HEK293T (cell line): Measurements from ENCODE around the gene DLG2.

Experiments
- CTCF ChIA-PET: fragments of 350-600 bp; formaldehyde crosslinking; extraction: SDS; loops from one replicate; lab custom pipeline; 2021; ENCODE audit warnings: antibody characterized with exemption, inconsistent platforms; lab: Yijun Ruan, JAX
- POLR2A ChIA-PET: fragments of 350-600 bp; formaldehyde crosslinking; extraction: SDS; loops from one replicate; lab custom pipeline; 2020; ENCODE audit warnings: antibody characterized with exemption, inconsistent platforms; lab: Yijun Ruan, JAX
- DNase-seq: peaks from one replicate; pipeline ENCODE4 v3.0.0; 2012; ENCODE audit warnings: mixed read lengths; ENCODE audit errors: extremely low spot score
- ARNT ChIP-seq: fragments of 450-650 bp; IDR thresholded peaks from 2 replicates; pipeline ENCODE4 v1.6.1; 2017; ENCODE audit warnings: mild to moderate bottlenecking
- BHLHE40 ChIP-seq: fragments of 450-650 bp; IDR thresholded peaks from 2 replicates; pipeline ENCODE4 v1.6.1; 2016; ENCODE audit warnings: mild to moderate bottlenecking, moderate library complexity, borderline replicate concordance
- CTBP1 ChIP-seq: fragments of 450-650 bp; IDR thresholded peaks from 2 replicates; pipeline ENCODE4 v1.6.1; 2016; ENCODE audit warnings: borderline replicate concordance
- ELF4 ChIP-seq: fragments of 450-650 bp; IDR thresholded peaks from 2 replicates; pipeline ENCODE4 v1.6.1; 2017; ENCODE audit warnings: antibody characterized with exemption
- FOXA1 ChIP-seq: fragments of 450-650 bp; IDR thresholded peaks from 2 replicates; pipeline ENCODE4 v1.6.1; 2016; ENCODE audit warnings: mild to moderate bottlenecking
- FOXK2 ChIP-seq: fragments of 450-650 bp; IDR thresholded peaks from 2 replicates; pipeline ENCODE4 v1.6.1; 2016; ENCODE audit warnings: mild to moderate bottlenecking
- FOXM1 ChIP-seq: fragments of 450-650 bp; IDR thresholded peaks from 2 replicates; pipeline ENCODE4 v1.6.1; 2017; ENCODE audit warnings: mild to moderate bottlenecking, borderline replicate concordance
- HDGF ChIP-seq: fragments of 450-650 bp; IDR thresholded peaks from 2 replicates; pipeline ENCODE4 v1.6.1; 2017; ENCODE audit warnings: antibody characterized with exemption, borderline replicate concordance
- L3MBTL2 ChIP-seq: fragments of 450-650 bp; conservative IDR thresholded peaks from 2 replicates; pipeline ENCODE4 v1.6.1; 2016; ENCODE audit warnings: mild to moderate bottlenecking
- LEF1 ChIP-seq: fragments of 450-650 bp; IDR thresholded peaks from 2 replicates; pipeline ENCODE4 v1.6.1; 2017; ENCODE audit warnings: mild to moderate bottlenecking, borderline replicate concordance
- NFRKB ChIP-seq: fragments of 450-650 bp; IDR thresholded peaks from 2 replicates; pipeline ENCODE4 v1.6.1; 2016; ENCODE audit warnings: mild to moderate bottlenecking, moderate library complexity
- SP1 ChIP-seq: fragments of 450-650 bp; IDR thresholded peaks from 2 replicates; pipeline ENCODE4 v1.6.1; 2017
- SUZ12 ChIP-seq: fragments of 450-650 bp; IDR thresholded peaks from 2 replicates; pipeline ENCODE4 v1.6.1; 2016; ENCODE audit warnings: mild to moderate bottlenecking
- TARDBP ChIP-seq: fragments of 450-650 bp; IDR thresholded peaks from 2 replicates; pipeline ENCODE4 v1.6.1; 2016
- ZNF384 ChIP-seq: fragments of 450-650 bp; IDR thresholded peaks from 2 replicates; pipeline ENCODE4 v1.6.1; 2016
- TF ChIP-seq, protein P1 (sequence below): fragments of 450-650 bp; IDR thresholded peaks from 2 replicates; pipeline ENCODE4 v1.6.1; 2016

Gene DLG2

DNA sequence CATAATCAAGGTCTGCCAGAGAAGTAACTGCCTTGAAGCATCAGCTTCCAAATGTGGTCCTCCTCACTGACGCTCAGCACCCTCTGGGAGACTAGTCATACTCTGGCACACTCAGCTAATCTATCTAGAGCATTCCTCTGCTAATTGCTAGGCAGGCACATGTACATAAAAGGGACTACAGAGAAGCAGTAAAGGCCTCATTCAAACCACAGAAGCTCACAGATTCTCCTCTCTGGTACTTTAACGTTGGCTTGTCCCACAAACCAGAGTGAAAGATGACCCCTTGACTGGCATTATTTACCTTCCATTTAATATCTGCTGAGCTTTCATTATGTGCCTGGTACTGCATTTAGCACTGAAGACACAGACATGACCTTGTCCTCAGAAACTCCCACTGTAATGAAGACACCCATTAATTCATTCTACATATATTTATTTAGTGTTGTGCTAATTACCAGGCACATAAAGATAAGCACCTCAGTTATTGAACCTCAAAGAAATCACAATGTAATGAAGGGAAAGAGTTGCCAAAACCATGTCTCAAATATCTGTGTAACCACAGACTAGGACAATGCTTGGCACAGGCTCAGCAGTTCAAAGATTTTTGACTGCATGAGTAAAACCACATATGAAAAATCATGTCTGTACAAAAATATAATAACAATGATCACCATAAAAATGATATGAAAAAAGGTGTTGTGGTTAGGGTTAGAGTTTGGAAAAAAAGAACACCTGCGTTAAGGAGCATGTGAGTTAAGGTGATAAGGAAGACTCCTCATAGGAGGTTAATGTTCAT, 550.4 kb downstream of the DLG2 start:
- POLR2A ChIA-PET = no interaction called here

GRCh38 chr11:85062659-85063058, 564.5 kb downstream of the DLG2 start:
- DNase-seq = no peak
- TF ChIP-seq BHLHE40 = no peak
- no peak for TF ChIP-seq ELF4
- no peak for TF ChIP-seq HDGF
- TF ChIP-seq CTBP1 = no peak
- no peak for TF ChIP-seq LEF1
- TF ChIP-seq TARDBP = no peak
- TF ChIP-seq ZNF384 = no peak
- no peak for TF ChIP-seq SP1
- no peak for TF ChIP-seq SUZ12
- no peak for TF ChIP-seq FOXA1
- TF ChIP-seq, protein P1, sequence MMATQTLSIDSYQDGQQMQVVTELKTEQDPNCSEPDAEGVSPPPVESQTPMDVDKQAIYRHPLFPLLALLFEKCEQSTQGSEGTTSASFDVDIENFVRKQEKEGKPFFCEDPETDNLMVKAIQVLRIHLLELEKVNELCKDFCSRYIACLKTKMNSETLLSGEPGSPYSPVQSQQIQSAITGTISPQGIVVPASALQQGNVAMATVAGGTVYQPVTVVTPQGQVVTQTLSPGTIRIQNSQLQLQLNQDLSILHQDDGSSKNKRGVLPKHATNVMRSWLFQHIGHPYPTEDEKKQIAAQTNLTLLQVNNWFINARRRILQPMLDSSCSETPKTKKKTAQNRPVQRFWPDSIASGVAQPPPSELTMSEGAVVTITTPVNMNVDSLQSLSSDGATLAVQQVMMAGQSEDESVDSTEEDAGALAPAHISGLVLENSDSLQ = no peak
- no peak for TF ChIP-seq FOXM1
- TF ChIP-seq L3MBTL2 = no peak
- TF ChIP-seq NFRKB = no peak
- no peak for TF ChIP-seq ARNT
- no peak for TF ChIP-seq FOXK2
- POLR2A ChIA-PET = no interaction called here
- CTCF ChIA-PET = no interaction called here

More for the DNA sequence above, 550.4 kb downstream of the DLG2 start:
- CTCF ChIA-PET = no interaction called here
- TF ChIP-seq LEF1 (no peak), ELF4 (no peak), HDGF (no peak), NFRKB (no peak), L3MBTL2 (no peak), FOXM1 (no peak), FOXK2 (no peak), BHLHE40 (no peak), SUZ12 (no peak), ARNT (no peak), CTBP1 (no peak), FOXA1 (no peak), TARDBP (no peak)
- no peak for DNase-seq

DNA sequence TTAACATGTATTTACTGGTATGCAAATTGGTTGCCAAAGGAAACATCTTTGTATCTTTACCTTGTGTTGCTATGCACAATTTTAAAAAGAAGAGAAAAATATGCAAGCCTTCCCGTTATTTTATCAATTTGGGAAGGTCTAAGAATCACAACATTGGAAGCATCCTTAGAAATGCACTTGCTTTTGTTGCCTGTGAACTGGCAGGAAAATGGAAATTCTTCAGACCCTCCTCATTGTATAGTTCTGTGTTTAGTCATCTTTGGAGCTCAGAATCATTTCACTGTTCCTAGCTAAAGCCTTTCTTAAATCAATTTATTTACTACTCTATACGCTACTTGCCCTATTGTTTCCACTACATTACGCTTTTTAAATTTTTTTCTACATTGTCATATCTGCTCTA, 574.5 kb downstream of the DLG2 start:
- TF ChIP-seq SP1 = no peak
- TF ChIP-seq LEF1 = no peak
- TF ChIP-seq ZNF384 = no peak
- TF ChIP-seq FOXA1 = no peak
- no peak for DNase-seq
- ChIA-PET CTCF (no interaction called here), POLR2A (no interaction called here)

DNA sequence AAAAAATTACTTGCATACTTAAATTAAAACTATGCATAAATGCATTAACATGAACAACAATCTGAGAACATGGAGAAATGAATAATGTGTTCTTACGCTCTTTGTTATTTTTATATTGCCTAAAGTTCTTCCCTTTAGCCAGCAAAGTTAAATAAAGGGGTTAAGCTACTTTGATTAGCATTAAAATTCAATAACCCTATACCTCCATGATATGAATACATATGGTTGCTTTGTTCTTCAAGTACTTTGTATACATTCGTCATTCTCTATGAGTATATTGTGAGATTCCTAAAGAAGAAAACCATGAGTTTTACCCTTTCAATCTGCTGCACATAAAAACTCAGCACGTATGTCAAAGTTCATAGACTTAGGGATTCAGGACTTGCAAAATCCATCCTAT, 578.3 kb downstream of the DLG2 start:
- CTCF ChIA-PET = no interaction called here
- TF ChIP-seq, protein P1 = no peak
- TF ChIP-seq HDGF (no peak), FOXA1 (no peak), FOXM1 (no peak), L3MBTL2 (no peak), LEF1 (no peak)
- POLR2A ChIA-PET = no interaction called here
- no peak for DNase-seq

DNA sequence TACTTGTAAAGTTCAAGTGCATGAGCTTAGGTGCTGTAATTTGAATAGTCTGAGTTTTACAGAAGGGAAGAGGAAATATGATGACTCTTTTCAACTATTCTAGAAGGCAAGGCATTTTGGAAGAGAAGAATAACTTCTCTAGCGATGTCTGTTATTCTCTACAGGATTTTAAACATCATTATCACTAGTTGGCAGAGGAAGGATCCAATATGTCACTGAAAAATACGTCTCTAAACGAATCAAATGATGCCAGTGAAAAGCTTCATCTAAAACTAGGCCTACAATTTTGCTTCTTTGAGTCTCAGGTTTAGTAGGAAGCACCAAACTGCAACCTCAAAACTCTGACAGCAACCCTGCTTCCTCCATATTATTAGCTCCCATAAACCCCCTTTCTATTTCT, 581.4 kb downstream of the DLG2 start:
- no peak for DNase-seq
- TF ChIP-seq FOXK2 = no peak
- TF ChIP-seq BHLHE40 = no peak
- TF ChIP-seq ZNF384 = no peak
- no peak for TF ChIP-seq FOXA1
- no peak for TF ChIP-seq ARNT
- no peak for TF ChIP-seq CTBP1
- TF ChIP-seq SUZ12 = no peak
- no peak for TF ChIP-seq HDGF
- no peak for TF ChIP-seq NFRKB
- CTCF ChIA-PET = no interaction called here
- POLR2A ChIA-PET = no interaction called here

DNA sequence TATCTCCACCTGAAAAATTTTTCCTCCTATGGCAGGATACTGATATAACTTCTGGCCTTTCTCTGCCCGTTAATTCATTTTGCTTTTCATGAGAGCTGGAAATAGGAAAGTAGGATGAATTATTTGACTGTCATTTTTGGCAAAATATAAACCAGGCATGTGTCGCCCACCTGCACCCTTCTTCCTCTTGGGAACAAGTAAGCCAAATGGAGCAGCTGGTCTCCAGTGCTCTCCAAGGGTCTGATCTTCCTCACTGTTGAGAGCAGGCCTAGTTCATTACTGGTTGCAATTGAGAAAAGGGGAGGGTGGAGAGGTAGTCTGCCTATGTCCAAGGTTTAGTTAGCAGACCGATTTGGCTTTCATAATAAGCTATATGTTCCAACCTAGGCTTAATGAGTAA, 582.2 kb downstream of the DLG2 start:
- no peak for DNase-seq
- TF ChIP-seq L3MBTL2 (no peak), FOXM1 (no peak), HDGF (no peak), FOXK2 (no peak), TARDBP (no peak)
- POLR2A ChIA-PET = no interaction called here
- CTCF ChIA-PET = no interaction called here

DNA sequence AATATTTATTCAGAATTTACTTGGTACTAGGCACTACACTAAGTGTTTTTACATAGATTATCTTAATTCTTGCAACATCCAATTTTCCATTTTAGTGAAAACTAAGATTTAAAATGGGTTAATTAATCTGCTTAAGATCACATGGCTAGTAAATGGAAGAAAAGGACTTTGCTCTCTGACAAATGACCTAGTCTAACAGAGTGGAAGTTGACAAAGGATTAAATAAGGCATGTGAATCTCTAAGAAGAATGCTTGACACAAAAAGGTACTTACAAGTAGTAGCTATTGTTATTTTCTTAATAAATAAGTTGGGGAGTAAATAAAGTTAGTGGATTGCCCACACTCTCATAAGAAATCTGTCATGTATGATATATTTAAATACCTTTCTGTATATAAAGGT, 584.8 kb downstream of the DLG2 start:
- ChIA-PET POLR2A (no interaction called here), CTCF (no interaction called here)
- no peak for TF ChIP-seq BHLHE40
- no peak for TF ChIP-seq NFRKB
- TF ChIP-seq ARNT = no peak
- no peak for DNase-seq
